Uterus (tissue), 2 donors: ENCODE results near the gene AP2A1.

Source experiments
- POLR2A ChIP-seq, 2 donors: fragments of 450-650 bp; IDR thresholded peaks; one replicate each; pipeline ENCODE4 v1.6.1; 2016; ENCODE audit warnings: antibody characterized with exemption in 2 of 2, mild to moderate bottlenecking in 1 of 2, moderate library complexity in 1 of 2
- TF ChIP-seq, protein P1 (sequence below), 4 experiments: fragments of 200-600 bp in 2 of 4; fragments of 450-650 bp in 2 of 4; sonication (generic) in 2 of 4; IDR thresholded peaks; one replicate each; pipeline ENCODE4 v1.5.1; 2016 to 2019; ENCODE audit warnings: antibody characterized with exemption in 4 of 4, mild to moderate bottlenecking in 2 of 4, moderate library complexity in 1 of 4

DNA sequence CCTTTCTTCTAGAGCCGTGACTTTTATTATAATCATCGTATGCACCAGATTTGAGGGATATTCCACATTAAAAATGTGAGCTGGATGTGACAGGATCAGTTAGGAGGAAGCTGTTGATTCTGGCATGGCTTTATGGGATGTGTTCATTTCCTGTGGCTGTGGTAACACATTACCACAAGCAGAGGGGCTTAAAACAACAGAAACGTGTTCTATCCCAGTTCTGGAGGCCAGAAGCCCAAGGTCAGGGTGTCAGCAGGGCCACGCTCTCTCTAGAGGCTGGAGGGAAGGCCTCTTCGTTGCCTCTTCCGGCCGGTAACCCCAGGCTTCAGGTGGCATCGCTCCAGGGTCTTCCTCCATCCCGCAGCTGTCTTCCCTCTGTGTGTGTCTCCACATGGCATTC lies 65.8 kb downstream of the AP2A1 start:
- TF ChIP-seq, protein P1, sequence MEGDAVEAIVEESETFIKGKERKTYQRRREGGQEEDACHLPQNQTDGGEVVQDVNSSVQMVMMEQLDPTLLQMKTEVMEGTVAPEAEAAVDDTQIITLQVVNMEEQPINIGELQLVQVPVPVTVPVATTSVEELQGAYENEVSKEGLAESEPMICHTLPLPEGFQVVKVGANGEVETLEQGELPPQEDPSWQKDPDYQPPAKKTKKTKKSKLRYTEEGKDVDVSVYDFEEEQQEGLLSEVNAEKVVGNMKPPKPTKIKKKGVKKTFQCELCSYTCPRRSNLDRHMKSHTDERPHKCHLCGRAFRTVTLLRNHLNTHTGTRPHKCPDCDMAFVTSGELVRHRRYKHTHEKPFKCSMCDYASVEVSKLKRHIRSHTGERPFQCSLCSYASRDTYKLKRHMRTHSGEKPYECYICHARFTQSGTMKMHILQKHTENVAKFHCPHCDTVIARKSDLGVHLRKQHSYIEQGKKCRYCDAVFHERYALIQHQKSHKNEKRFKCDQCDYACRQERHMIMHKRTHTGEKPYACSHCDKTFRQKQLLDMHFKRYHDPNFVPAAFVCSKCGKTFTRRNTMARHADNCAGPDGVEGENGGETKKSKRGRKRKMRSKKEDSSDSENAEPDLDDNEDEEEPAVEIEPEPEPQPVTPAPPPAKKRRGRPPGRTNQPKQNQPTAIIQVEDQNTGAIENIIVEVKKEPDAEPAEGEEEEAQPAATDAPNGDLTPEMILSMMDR (IDR thresholded peaks at IDR 0.05) = no peak
- TF ChIP-seq POLR2A (IDR thresholded peaks at IDR 0.05) = no peak
